ENCODE measurements around the gene ARHGEF19.

Gene ARHGEF19

DNA sequence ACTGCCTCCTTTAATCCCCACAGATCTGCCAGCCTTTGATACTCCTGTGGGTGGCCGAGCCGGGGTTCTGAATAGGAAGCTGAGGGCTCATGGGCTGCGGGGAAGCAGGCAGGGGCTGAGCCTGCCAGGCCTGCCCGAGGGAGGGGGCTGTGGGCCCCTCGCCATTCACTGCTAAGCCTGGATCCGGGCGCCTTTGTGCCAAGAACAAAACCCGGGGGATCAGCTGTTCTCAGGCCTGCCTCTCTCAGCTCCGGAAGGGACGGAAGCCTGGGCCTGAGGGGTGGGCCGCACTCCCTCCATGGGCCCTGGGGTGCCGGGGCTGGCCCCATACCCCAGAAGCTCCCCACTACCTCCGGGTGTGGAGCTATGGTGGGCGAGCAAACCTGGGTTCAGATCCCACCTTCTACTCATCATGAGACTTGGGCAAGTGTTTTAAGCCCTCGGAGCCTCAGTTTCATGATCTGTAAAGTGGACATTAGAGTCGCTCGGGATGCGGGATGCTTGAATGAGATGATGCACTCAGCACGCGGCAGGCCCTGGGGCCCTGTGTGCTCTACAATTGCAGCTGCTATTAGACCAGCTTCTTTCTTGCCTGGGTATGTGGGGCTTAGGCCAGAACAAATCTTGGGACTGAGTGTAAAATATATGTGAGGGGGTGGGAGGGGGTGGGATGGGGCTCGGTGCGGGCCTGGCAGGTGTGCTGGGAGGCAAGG lies 37.4 kb downstream of the ARHGEF19 start:
- TF ChIP-seq, protein P1, sequence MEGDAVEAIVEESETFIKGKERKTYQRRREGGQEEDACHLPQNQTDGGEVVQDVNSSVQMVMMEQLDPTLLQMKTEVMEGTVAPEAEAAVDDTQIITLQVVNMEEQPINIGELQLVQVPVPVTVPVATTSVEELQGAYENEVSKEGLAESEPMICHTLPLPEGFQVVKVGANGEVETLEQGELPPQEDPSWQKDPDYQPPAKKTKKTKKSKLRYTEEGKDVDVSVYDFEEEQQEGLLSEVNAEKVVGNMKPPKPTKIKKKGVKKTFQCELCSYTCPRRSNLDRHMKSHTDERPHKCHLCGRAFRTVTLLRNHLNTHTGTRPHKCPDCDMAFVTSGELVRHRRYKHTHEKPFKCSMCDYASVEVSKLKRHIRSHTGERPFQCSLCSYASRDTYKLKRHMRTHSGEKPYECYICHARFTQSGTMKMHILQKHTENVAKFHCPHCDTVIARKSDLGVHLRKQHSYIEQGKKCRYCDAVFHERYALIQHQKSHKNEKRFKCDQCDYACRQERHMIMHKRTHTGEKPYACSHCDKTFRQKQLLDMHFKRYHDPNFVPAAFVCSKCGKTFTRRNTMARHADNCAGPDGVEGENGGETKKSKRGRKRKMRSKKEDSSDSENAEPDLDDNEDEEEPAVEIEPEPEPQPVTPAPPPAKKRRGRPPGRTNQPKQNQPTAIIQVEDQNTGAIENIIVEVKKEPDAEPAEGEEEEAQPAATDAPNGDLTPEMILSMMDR (IDR thresholded peaks at IDR 0.05) = no peak
- H3K4me1 Mint-ChIP-seq = peaks cover 48% of the 10 kb centered on the region

DNA sequence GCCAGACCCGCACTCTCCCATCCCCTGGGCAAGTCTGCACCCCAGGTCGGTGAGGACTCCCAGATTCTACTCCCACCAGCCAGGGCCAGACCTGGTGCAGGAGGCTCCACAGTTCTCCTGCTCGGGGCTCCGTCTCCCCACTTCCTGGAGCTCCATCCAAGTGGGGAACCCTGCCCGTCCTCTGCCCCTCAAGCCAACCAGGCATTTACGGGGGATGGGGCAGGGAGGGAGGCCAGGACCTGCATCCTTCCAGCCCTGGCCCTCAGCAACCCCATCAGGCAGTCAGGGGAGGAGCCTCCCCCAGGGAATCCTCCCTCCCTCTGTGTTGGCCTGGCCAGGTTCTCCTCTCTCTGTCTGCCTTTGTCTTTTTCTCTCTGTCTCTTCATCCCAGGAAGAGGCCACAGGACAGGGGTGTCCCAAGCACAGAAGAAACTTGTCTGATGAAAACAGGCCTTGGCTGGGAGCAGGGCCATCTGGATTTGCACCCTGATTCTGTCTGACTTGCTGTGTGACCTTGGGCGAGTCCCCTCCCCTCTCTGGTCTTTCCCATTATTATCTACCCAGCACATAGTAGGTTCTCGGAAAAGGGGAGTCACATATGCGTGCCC lies 38.1 kb downstream of the ARHGEF19 start:
- Mint-ChIP-seq H3K4me1 (peaks cover 45% of the 10 kb centered on the region), H3K36me3 (ENCODE audit: low read depth) (no peaks in the 10 kb centered on the region), H3K4me3 (no peak overlapping the region), H3K27me3 (ENCODE audit: low read depth, poor library complexity) (no peaks in the 10 kb centered on the region), H3K9me3 (peaks cover 3% of the 10 kb centered on the region), H3K27ac (no peak overlapping the region)
- TF ChIP-seq, protein P1 (IDR thresholded peaks at IDR 0.05) = no peak
- no peak for DNase-seq

More for the DNA sequence above, 37.4 kb downstream of the ARHGEF19 start:
- DNase-seq = no peak
- H3K27ac Mint-ChIP-seq = no peak overlapping the region
- no peak overlapping the region for H3K4me3 Mint-ChIP-seq
- peaks cover 3% of the 10 kb centered on the region for H3K9me3 Mint-ChIP-seq
- H3K27me3 Mint-ChIP-seq (ENCODE audit: low read depth, poor library complexity) = no peaks in the 10 kb centered on the region
- no peaks in the 10 kb centered on the region for H3K36me3 Mint-ChIP-seq (ENCODE audit: low read depth)

DNA sequence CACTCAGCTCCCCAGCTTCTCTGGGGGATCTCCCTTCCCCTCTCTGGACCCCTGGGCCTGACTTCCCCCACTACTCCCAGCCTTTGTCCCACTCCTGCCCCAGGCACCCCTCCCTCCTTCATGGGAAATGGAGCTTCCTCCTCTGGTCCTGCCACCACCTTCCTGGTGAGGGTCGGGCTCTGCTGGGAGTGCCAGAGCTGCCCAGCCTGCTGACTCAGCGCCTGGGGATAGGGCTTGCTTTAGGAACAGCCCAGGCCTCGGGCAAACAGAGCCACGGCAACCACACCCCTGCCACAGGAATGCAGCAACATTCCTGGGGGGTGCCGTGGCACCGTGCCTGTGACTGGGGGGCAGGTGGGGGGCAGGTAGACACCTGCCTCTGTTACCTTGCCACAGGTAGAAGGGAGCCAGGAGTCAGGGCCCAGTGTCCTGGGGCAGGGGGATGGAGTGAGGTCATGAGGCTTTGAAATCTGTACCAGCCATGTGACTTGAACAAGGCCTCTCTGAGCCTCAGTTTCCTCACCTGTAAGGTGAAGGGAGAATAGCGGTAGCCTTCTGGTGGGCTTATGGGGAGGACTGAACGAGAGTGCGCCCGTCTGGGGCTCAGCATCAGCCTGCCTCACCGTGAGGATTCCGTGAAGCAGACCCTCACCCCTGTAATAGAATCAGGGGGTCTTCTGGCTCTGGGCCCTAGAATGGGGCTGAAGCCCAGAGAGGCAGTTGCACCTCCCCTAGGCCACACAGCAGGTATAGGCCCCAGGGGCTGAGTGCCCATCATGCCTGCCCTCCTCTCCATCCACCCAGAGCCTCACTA lies 38.8 kb downstream of the ARHGEF19 start:
- Mint-ChIP-seq H3K27me3 (ENCODE audit: low read depth, poor library complexity) (no peaks in the 10 kb centered on the region), H3K4me3 (no peak overlapping the region), H3K4me1 (peaks cover 45% of the 10 kb centered on the region), H3K9me3 (peaks cover 3% of the 10 kb centered on the region), H3K27ac (peak overlapping the region; percentile 77), H3K36me3 (ENCODE audit: low read depth) (no peaks in the 10 kb centered on the region)
- TF ChIP-seq, protein P1 (IDR thresholded peaks at IDR 0.05) = no peak
- no peak for DNase-seq

DNA sequence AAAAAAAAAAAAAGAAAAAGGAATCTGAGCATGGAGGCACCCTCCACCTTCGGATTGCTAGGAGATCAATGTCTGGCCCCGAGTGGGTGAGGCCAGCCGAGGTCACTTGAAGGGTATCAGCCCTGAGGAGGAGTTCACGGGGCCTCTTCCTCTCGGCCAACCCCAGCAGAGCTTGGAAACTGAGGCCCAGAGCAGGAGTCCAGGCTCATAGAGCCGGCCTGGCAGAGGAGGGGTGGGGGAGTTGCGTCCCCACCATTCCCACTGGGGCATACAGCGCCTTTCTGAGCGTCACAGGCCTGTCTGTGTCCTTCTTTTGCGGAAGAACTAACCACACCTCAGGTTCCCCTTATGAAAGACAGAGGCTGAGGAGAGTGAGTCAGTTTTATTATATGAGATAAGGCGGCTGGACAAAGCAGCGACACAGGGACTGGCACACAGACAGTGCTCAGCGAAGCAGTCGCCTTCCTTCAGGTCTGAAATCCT lies 39.4 kb downstream of the ARHGEF19 start:
- Mint-ChIP-seq H3K9me3 (no peaks in the 10 kb centered on the region), H3K27ac (no peak overlapping the region), H3K4me3 (no peak overlapping the region), H3K36me3 (ENCODE audit: low read depth) (no peaks in the 10 kb centered on the region), H3K4me1 (peaks cover 47% of the 10 kb centered on the region), H3K27me3 (ENCODE audit: low read depth, poor library complexity) (no peaks in the 10 kb centered on the region)
- no peak for DNase-seq
- TF ChIP-seq, protein P1 (IDR thresholded peaks at IDR 0.05) = no peak

DNA sequence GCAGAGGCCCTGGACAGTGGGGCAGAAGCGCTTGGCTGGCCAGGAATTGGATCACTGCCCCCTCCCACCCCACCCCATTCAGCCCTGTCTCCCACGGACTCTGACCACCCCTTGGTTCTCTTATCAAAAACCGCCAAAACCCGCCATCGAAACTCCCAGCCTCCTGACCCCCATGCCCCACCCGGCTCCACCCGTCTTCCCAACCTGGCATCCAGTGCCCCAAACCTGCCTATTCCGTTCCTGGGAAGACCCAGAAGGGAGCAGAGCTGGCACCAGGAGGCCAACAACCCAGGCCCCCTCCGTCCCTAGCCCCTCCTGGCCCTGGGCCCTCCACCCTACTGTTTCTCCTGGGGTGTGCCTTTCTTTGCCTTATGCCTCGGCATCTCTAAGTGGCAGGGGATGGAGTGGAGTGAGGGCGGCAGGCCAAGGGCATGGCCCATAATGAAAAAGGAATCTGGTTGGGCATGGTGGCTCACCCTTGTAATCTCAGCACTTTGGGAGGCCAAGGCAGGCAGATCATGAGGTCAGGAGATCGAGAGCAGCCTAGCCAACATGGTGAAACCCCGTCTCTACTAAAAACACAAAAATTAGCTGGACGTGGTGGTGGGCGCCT lies 40.1 kb downstream of the ARHGEF19 start:
- H3K9me3 Mint-ChIP-seq = no peaks in the 10 kb centered on the region
- peaks cover 41% of the 10 kb centered on the region for H3K4me1 Mint-ChIP-seq
- TF ChIP-seq, protein P1 (IDR thresholded peaks at IDR 0.05) = no peak
- H3K36me3 Mint-ChIP-seq (ENCODE audit: low read depth) = no peaks in the 10 kb centered on the region
- H3K27ac Mint-ChIP-seq = peak overlapping the region; percentile 45
- no peak overlapping the region for H3K4me3 Mint-ChIP-seq
- no peaks in the 10 kb centered on the region for H3K27me3 Mint-ChIP-seq (ENCODE audit: low read depth, poor library complexity)
- no peak for DNase-seq

Data from nephron progenitor cell (in vitro differentiated cells).